ENCODE measurements around the gene HSPB1. TPM values are rescaled to one million over a fixed set of nuclear protein-coding genes. Genes with fewer than 3 reads are reported as not detected.

The HSPB1 gene
- total and polyA plus RNA-seq, 2 experiments from 2014 or later, result 48.1 to 437 TPM

- no peak for TF ChIP-seq EZH2 (IDR thresholded peaks at IDR 0.05; ENCODE audit: low read depth, unreplicated experiment)
- TF ChIP-seq NANOG (IDR thresholded peaks at IDR 0.05; ENCODE audit: borderline replicate concordance), result no peak
- no peak for TF ChIP-seq ETS1 (IDR thresholded peaks at IDR 0.05)
- no peak for TF ChIP-seq STAT1 (IDR thresholded peaks at IDR 0.05; ENCODE audit: unreplicated experiment)
- TF ChIP-seq JUNB (IDR thresholded peaks at IDR 0.05; ENCODE audit: unreplicated experiment), result no peak
- TF ChIP-seq REST (IDR thresholded peaks at IDR 0.05; ENCODE audit: unreplicated experiment), result no peak
- TF ChIP-seq ZNF114 (CRISPR knock-in tag; IDR thresholded peaks at IDR 0.05), result no peak
- TF ChIP-seq ZNF331 (CRISPR knock-in tag; IDR thresholded peaks at IDR 0.05; ENCODE audit: low read depth), result no peak
- TF ChIP-seq CTCF (conservative IDR thresholded peaks at IDR 0.05; ENCODE audit: low read depth in 2 of 2), result no peak
Observed at GRCh38 chr7:76318488-76319353, 16.2 kb downstream of the HSPB1 start (continued).

GRCh38 chr7:76325092-76325491 is 22.6 kb downstream of the HSPB1 start:
- Histone ChIP-seq H3F3A (replicated peaks; ENCODE audit: low read depth) (peaks cover 58% of the 10 kb centered on the region; the same call in 1 of the 2 replicates), H3K4me1 (ENCODE audit: insufficient read depth) (no peaks in the 10 kb centered on the region), H3K36me3 (ENCODE audit: insufficient read depth) (peaks cover 36% of the 10 kb centered on the region), H4K20me1 (replicated peaks; ENCODE audit: insufficient read depth) (peaks cover 63% of the 10 kb centered on the region), H3K27ac (ENCODE audit: low read depth) (no peak overlapping the region; the same call in 1 of the 2 replicates), H3K9me2 (ENCODE audit: insufficient read depth) (no peaks in the 10 kb centered on the region), H2AFZ (no peak overlapping the region), H3K27me3 (ENCODE audit: insufficient read depth) (no peaks in the 10 kb centered on the region), H3K79me2 (replicated peaks; ENCODE audit: insufficient read depth) (peaks cover 59% of the 10 kb centered on the region), H3K4me3 (no peak overlapping the region), H3K4me2 (no peak overlapping the region)
- H3K9me3 Mint-ChIP-seq, result no peaks in the 10 kb centered on the region; the same call in 2 of the 3 replicates
- peaks cover 81% of the 10 kb centered on the region for H3K36me3 Mint-ChIP-seq (ENCODE audit: low read depth)
- no peak overlapping the region for H3K27ac Mint-ChIP-seq
- DNase-seq (ENCODE audit: low spot score) (no peak), ATAC-seq (no peak)
- H3K27me3 Mint-ChIP-seq (ENCODE audit: insufficient read depth, low read depth, poor library complexity), result peaks cover 12% of the 10 kb centered on the region
- no peak overlapping the region for H3K4me3 Mint-ChIP-seq
- H3K4me1 Mint-ChIP-seq, result peaks cover 11% of the 10 kb centered on the region
- TF ChIP-seq POLR2AphosphoS5 (IDR thresholded peaks at IDR 0.05; ENCODE audit: low read depth) (no peak), ZNF462 (CRISPR knock-in tag; IDR thresholded peaks at IDR 0.05) (no peak), EZH2phosphoT487 (IDR thresholded peaks at IDR 0.05; ENCODE audit: unreplicated experiment) (no peak), EZH2 (IDR thresholded peaks at IDR 0.05; ENCODE audit: low read depth, unreplicated experiment) (no peak), STAT1 (IDR thresholded peaks at IDR 0.05; ENCODE audit: unreplicated experiment) (no peak)
